ENCODE measurements around the gene SYT5. TPM values are rescaled to one million over a fixed set of nuclear protein-coding genes. Genes with fewer than 3 reads are reported as not detected.

SYT5 gene
- total and polyA plus RNA-seq, 2 of the 13 experiments (the other 11 are each of a cell fraction or from before 2014, with no cell fraction given), result not detected

DNA sequence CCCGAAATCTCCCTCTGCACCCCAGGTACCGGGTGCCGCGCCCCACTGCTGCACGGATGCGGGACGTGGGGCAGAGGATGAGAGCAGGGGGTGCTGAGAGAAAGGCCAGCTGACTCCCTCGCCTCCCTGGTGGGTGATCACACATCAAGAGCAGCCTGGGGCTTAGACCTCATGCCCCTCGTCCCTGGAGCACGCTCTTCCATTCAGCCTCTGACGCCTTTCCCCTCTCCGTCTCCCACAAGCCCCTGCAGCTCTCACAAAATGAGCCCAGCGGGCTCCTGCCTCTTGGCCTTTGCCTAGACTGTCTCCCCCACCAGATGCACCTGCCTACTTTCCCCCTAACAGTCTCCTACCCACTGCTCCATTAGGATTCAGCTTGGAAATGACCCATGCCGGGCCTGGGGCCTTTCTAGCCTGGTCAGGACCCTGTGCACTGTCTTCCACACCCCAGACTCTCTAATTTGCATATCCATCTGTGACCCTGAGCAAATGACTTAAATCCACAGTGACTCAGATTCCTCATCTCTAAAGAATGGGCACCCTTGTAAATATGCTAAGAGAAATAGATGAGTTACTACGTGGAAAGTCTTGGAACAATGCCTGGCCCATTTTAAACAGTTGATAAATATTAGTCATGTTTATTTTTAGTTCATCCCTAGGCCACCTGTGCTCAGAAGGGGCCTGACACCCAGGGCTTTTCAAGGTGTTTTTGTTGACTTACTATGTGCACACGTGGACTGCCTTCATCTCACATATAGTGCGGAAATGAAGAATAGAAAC is 29.8 kb upstream of the SYT5 start (continued):
- TF ChIP-seq ZNF879 (CRISPR knock-in tag; IDR thresholded peaks at IDR 0.05) (peak; percentile 88; the same call in 1 of the 2 replicates), FOXA3 (CRISPR knock-in tag; IDR thresholded peaks at IDR 0.05) (peak; percentile 84), ZNF761 (CRISPR knock-in tag; conservative IDR thresholded peaks at IDR 0.05) (0 out of 2 replicates have a peak, but pooled peaks have one; percentile 54), TARDBP (CRISPR knock-in tag; IDR thresholded peaks at IDR 0.05) (no peak), ZKSCAN1 (IDR thresholded peaks at IDR 0.05; ENCODE audit: low read length) (peak; percentile 96), ZNF160 (CRISPR knock-in tag; IDR thresholded peaks at IDR 0.05) (peak; percentile 43; the same call in 1 of the 2 replicates), ZNF558 (CRISPR knock-in tag; IDR thresholded peaks at IDR 0.05; ENCODE audit: borderline replicate concordance) (peak; percentile 5; the same call in 1 of the 2 replicates), PCBP1 (IDR thresholded peaks at IDR 0.05; ENCODE audit: borderline replicate concordance, low read depth, low read length) (0 out of 2 replicates have a peak, but pooled peaks have one; percentile 51), EEA1 (CRISPR knock-in tag; IDR thresholded peaks at IDR 0.05; ENCODE audit: borderline replicate concordance) (no peak), ZNF264 (CRISPR knock-in tag; IDR thresholded peaks at IDR 0.05) (0 out of 2 replicates have a peak, but pooled peaks have one; percentile 47), EHMT2 (IDR thresholded peaks at IDR 0.05; ENCODE audit: borderline replicate concordance, low read depth, low read length) (no peak), ZNF331 (CRISPR knock-in tag; IDR thresholded peaks at IDR 0.05) (no peak; the same call in 1 of the 2 replicates), ZNF33A (CRISPR knock-in tag; IDR thresholded peaks at IDR 0.05; ENCODE audit: borderline replicate concordance) (no peak), MEIS2 (CRISPR knock-in tag; IDR thresholded peaks at IDR 0.05) (no peak), KLF9 (CRISPR knock-in tag; IDR thresholded peaks at IDR 0.05; ENCODE audit: low read depth) (peak; percentile 58; the same call in 1 of the 2 replicates), YEATS2 (CRISPR knock-in tag; IDR thresholded peaks at IDR 0.05; ENCODE audit: borderline replicate concordance) (peak; percentile 35; the same call in 1 of the 2 replicates), NR2F6 (IDR thresholded peaks at IDR 0.05) (peak; percentile 25; the same call in 1 of the 2 replicates), NR2F6 (CRISPR knock-in tag; IDR thresholded peaks at IDR 0.05) (peak; percentile 8; the same call in 1 of the 2 replicates), ZNF251 (CRISPR knock-in tag; IDR thresholded peaks at IDR 0.05) (0 out of 2 replicates have a peak, but pooled peaks have one; percentile 60)
- TF ChIP-seq, protein P1, sequence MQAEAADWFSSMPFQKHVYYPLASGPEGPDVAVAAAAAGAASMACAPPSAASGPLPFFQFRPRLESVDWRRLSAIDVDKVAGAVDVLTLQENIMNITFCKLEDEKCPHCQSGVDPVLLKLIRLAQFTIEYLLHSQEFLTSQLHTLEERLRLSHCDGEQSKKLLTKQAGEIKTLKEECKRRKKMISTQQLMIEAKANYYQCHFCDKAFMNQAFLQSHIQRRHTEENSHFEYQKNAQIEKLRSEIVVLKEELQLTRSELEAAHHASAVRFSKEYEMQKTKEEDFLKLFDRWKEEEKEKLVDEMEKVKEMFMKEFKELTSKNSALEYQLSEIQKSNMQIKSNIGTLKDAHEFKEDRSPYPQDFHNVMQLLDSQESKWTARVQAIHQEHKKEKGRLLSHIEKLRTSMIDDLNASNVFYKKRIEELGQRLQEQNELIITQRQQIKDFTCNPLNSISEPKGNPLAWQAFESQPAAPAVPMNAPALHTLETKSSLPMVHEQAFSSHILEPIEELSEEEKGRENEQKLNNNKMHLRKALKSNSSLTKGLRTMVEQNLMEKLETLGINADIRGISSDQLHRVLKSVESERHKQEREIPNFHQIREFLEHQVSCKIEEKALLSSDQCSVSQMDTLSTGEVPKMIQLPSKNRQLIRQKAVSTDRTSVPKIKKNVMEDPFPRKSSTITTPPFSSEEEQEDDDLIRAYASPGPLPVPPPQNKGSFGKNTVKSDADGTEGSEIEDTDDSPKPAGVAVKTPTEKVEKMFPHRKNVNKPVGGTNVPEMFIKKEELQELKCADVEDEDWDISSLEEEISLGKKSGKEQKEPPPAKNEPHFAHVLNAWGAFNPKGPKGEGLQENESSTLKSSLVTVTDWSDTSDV (CRISPR knock-in tag; IDR thresholded peaks at IDR 0.05), result 0 out of 2 replicates have a peak, but pooled peaks have one; percentile 63
- TF ChIP-seq, protein P2, sequence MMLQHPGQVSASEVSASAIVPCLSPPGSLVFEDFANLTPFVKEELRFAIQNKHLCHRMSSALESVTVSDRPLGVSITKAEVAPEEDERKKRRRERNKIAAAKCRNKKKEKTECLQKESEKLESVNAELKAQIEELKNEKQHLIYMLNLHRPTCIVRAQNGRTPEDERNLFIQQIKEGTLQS (CRISPR knock-in tag; IDR thresholded peaks at IDR 0.05), result no peak
- TF ChIP-seq, protein P3, sequence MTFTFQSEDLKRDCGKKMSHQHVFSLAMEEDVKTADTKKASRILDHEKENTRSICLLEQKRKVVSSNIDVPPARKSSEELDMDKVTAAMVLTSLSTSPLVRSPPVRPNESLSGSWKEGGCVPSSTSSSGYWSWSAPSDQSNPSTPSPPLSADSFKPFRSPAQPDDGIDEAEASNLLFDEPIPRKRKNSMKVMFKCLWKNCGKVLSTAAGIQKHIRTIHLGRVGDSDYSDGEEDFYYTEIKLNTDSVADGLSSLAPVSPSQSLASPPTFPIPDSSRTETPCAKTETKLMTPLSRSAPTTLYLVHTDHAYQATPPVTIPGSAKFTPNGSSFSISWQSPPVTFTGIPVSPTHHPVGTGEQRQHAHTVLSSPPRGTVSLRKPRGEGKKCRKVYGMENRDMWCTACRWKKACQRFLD (CRISPR knock-in tag; IDR thresholded peaks at IDR 0.05; ENCODE audit: borderline replicate concordance), result peak; percentile 73; the same call in 1 of the 2 replicates
- TF ChIP-seq, protein P4, sequence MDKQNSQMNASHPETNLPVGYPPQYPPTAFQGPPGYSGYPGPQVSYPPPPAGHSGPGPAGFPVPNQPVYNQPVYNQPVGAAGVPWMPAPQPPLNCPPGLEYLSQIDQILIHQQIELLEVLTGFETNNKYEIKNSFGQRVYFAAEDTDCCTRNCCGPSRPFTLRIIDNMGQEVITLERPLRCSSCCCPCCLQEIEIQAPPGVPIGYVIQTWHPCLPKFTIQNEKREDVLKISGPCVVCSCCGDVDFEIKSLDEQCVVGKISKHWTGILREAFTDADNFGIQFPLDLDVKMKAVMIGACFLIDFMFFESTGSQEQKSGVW (CRISPR knock-in tag; IDR thresholded peaks at IDR 0.05; ENCODE audit: borderline replicate concordance), result no peak
- TF ChIP-seq, protein P5, sequence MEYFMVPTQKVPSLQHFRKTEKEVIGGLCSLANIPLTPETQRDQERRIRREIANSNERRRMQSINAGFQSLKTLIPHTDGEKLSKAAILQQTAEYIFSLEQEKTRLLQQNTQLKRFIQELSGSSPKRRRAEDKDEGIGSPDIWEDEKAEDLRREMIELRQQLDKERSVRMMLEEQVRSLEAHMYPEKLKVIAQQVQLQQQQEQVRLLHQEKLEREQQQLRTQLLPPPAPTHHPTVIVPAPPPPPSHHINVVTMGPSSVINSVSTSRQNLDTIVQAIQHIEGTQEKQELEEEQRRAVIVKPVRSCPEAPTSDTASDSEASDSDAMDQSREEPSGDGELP (IDR thresholded peaks at IDR 0.05; ENCODE audit: borderline replicate concordance, low read depth), result peak; percentile 65; the same call in 1 of the 2 replicates
